PFSK-1 (cell line): ENCODE data around the gene TAX1BP1.

ENCODE experiments used
- FOXP2 ChIP-seq: optimal IDR thresholded peaks from 2 replicates; pipeline ENCODE3; 2011; ENCODE audit warnings: borderline replicate concordance, control low read depth, inconsistent platforms; ENCODE audit not compliant: insufficient read depth; ENCODE audit errors: extremely low read length, extremely low read depth
- POLR2AphosphoS5 ChIP-seq: IDR thresholded peaks from 2 replicates; pipeline ENCODE4 v1.6.1; 2012; ENCODE audit warnings: low read depth, mild to moderate bottlenecking, control low read depth, low read length, moderate library complexity
- REST ChIP-seq, 2 experiments: IDR thresholded peaks; 2 replicates each; pipeline versions ENCODE4 v1.6.1 to v1.8.0; 2011 to 2012; ENCODE audit warnings: low read depth in 2 of 2, low read length in 2 of 2, control low read depth in 1 of 2, inconsistent platforms in 1 of 2, mild to moderate bottlenecking in 1 of 2, moderate library complexity in 1 of 2; ENCODE audit not compliant: insufficient read depth in 1 of 2
- SIN3A ChIP-seq: IDR thresholded peaks from 2 replicates; pipeline ENCODE4 v1.6.1; 2012; ENCODE audit warnings: mild to moderate bottlenecking, low read length, moderate library complexity, borderline replicate concordance; ENCODE audit not compliant: insufficient read depth
- TAF1 ChIP-seq: IDR thresholded peaks from 2 replicates; pipeline ENCODE4 v1.6.1; 2012; ENCODE audit warnings: low read length, control low read depth, borderline replicate concordance; ENCODE audit not compliant: insufficient read depth

Gene TAX1BP1

GRCh38 chr7:27873981-27874957, 134.3 kb downstream of the TAX1BP1 start:
- TF ChIP-seq POLR2AphosphoS5: no peak
- no peak for TF ChIP-seq TAF1
- TF ChIP-seq REST (IDR thresholded peaks at IDR 0.05; ENCODE audit: insufficient read depth in 1 of 2, low read depth in 2 of 2, low read length in 2 of 2): no peak
- TF ChIP-seq FOXP2: no peak
- no peak for TF ChIP-seq SIN3A

- TF ChIP-seq REST (IDR thresholded peaks at IDR 0.05; ENCODE audit: insufficient read depth in 1 of 2, low read depth in 2 of 2, low read length in 2 of 2): no peak
Observed at GRCh38 chr7:27875061-27875460, 135.1 kb downstream of the TAX1BP1 start.

- TF ChIP-seq POLR2AphosphoS5: no peak
- no peak for TF ChIP-seq REST (IDR thresholded peaks at IDR 0.05; ENCODE audit: insufficient read depth in 1 of 2, low read depth in 2 of 2, low read length in 2 of 2)
- TF ChIP-seq FOXP2: no peak
- no peak for TF ChIP-seq SIN3A
- no peak for TF ChIP-seq TAF1
Observed at GRCh38 chr7:27875832-27876231, 135.9 kb downstream of the TAX1BP1 start.

GRCh38 chr7:27876756-27877155, 136.8 kb downstream of the TAX1BP1 start:
- TF ChIP-seq TAF1: no peak
